Body of pancreas (tissue), 4 donors: ENCODE results near the gene AFAP1L1.

Experiments used
- POLR2A ChIP-seq, 3 donors: fragments of 450-650 bp; IDR thresholded peaks; one replicate each; pipeline ENCODE4 v1.6.1; 2016; ENCODE audit warnings: antibody characterized with exemption in 3 of 3, mild to moderate bottlenecking in 2 of 3
- TF ChIP-seq, protein P1 (sequence below), 7 experiments: fragments of 450-650 bp in 4 of 7; fragments of 200-600 bp in 3 of 7; sonication (generic) in 3 of 7; IDR thresholded peaks; one replicate each; pipeline ENCODE4 v1.5.1; 2016 to 2019; ENCODE audit warnings: antibody characterized with exemption in 7 of 7

DNA sequence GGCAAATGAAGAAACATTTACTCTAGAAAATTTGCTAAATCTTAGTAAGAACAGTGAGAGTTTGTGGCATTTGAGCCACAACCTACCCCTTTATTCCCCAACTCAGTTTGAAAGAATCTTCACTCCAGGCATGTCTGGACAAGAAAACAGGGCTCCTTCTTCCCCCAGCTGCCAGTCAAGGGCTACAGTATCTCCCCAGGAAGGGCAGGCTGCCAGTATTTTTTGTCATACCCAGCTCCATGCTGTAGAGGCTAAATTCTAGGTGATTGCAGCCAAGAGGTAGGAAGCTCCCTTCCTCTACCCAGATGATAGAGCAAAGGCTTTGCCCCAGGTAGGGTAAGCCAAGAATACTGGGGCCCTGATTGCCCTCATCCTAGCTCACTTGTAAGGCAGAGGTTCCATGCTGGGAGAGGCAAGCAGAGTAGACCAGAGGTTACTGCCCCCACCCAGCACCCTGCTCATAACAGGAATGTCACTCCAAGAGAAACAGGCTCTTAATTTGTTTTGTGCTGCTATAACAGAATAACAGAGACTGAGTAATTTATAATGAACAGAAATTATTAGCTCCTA, 53.6 kb downstream of the AFAP1L1 start:
- TF ChIP-seq, protein P1, sequence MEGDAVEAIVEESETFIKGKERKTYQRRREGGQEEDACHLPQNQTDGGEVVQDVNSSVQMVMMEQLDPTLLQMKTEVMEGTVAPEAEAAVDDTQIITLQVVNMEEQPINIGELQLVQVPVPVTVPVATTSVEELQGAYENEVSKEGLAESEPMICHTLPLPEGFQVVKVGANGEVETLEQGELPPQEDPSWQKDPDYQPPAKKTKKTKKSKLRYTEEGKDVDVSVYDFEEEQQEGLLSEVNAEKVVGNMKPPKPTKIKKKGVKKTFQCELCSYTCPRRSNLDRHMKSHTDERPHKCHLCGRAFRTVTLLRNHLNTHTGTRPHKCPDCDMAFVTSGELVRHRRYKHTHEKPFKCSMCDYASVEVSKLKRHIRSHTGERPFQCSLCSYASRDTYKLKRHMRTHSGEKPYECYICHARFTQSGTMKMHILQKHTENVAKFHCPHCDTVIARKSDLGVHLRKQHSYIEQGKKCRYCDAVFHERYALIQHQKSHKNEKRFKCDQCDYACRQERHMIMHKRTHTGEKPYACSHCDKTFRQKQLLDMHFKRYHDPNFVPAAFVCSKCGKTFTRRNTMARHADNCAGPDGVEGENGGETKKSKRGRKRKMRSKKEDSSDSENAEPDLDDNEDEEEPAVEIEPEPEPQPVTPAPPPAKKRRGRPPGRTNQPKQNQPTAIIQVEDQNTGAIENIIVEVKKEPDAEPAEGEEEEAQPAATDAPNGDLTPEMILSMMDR (IDR thresholded peaks at IDR 0.05): no peak
- no peak for TF ChIP-seq POLR2A (IDR thresholded peaks at IDR 0.05)
